HEK293 (cell line): ENCODE data around the gene PPP4R4.

ENCODE experiments used
- ZNF10 ChIP-seq: fragments of 450-650 bp; formaldehyde crosslinking; IDR thresholded peaks from 2 replicates; pipeline ENCODE4 v1.5.1; 2017; ENCODE audit warnings: missing biosample characterization, missing genetic modification characterization
- TF ChIP-seq, protein P1 (sequence below): fragments of 450-650 bp; formaldehyde crosslinking; IDR thresholded peaks from 2 replicates; pipeline ENCODE4 v1.5.1; 2016; ENCODE audit warnings: missing biosample characterization, missing genetic modification characterization

DNA sequence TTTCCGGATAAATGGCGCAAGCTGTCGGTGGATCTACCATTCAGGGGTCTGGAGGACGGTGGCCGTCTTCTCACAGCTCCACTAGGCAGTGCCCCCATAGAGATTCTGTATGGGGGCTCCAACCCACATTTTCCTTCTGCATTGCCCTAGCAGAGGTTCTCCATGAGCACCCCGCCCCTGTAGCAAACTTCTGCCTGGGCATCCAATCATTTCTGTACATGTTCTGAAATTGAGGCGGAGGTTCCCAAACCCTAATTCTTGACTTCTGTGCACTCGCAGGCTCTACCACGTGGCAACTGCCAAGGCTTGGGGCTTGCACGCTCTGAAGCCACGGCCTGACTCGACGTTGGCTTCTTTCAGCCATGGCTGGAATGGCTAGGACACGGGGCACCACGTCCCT is 124.0 kb downstream of the PPP4R4 start:
- TF ChIP-seq ZNF10 (tag by site-specific recombination) = no peak
- TF ChIP-seq, protein P1, sequence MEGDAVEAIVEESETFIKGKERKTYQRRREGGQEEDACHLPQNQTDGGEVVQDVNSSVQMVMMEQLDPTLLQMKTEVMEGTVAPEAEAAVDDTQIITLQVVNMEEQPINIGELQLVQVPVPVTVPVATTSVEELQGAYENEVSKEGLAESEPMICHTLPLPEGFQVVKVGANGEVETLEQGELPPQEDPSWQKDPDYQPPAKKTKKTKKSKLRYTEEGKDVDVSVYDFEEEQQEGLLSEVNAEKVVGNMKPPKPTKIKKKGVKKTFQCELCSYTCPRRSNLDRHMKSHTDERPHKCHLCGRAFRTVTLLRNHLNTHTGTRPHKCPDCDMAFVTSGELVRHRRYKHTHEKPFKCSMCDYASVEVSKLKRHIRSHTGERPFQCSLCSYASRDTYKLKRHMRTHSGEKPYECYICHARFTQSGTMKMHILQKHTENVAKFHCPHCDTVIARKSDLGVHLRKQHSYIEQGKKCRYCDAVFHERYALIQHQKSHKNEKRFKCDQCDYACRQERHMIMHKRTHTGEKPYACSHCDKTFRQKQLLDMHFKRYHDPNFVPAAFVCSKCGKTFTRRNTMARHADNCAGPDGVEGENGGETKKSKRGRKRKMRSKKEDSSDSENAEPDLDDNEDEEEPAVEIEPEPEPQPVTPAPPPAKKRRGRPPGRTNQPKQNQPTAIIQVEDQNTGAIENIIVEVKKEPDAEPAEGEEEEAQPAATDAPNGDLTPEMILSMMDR = no peak
